Ovary (tissue), 3 donors: ENCODE measurements around the gene TFCP2.

Experiments
- CTCF ChIP-seq, 3 donors: fragments of 450-650 bp in 2 of 3; fragments of 200-600 bp in 1 of 3; IDR thresholded peaks; one replicate each; pipeline versions ENCODE4 v1.5.1 to v1.8.0; 2016 to 2022; ENCODE audit warnings: antibody characterized with exemption in 3 of 3, mild to moderate bottlenecking in 1 of 3
- POLR2A ChIP-seq: fragments of 450-650 bp; IDR thresholded peaks from one replicate; pipeline ENCODE4 v1.6.1; 2017; ENCODE audit warnings: antibody characterized with exemption, mild to moderate bottlenecking, moderate library complexity
- donor health status: DM: no; HTN: no; CAD: no.

DNA sequence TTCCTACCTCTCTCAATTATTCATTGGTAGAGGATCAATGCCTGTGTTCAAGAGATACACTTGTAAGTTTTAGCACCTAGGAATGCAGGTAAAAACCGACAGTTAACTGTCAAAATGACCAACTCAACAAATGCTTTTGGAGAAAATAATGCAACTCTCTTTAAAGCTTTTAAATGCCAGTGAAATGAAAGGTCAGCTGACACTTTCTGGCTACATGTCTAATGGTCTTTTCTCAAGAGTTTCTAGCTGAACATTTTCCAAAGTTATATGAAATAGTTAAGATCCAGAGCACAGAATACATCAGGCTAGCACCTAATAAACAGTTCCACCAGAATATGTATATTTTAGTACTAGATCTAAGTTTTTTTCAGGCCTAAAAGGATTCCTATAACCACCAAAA is 91.5 kb downstream of the TFCP2 start:
- TF ChIP-seq CTCF (IDR thresholded peaks at IDR 0.05) (no peak), POLR2A (no peak)
